NCI-H446 (cell line): Measurements from ENCODE around the gene TPST1.
"Not testable (repeated sequence)": the region's sequence is repeated elsewhere in the genome, so short reads cannot be mapped to it uniquely, and the experiment has no call there.

ENCODE experiments used
- DNase-seq, 2 experiments: peaks; one replicate each; lab custom pipeline; 2025; lab: John Stamatoyannopoulos, UW

TPST1 gene

DNA sequence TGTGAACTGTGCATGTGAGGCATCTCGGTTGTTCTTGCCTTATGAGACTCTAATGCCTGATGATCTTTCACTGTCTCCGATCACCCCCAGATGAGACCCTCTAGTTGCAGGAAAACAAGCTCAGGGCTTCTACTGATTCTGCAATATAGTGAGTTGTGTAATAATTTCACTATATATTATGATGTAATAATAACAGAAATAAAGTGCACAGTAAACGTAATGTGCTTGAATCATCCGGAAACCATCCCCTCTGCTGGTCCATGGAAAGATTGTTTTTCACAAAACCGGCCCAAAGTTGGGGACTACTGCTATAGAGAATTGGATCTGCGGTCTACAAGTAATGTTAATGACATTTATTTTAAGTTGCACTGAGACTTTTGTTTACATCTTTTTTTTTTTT, 126.7 kb downstream of the TPST1 start:
- no peak for DNase-seq

DNA sequence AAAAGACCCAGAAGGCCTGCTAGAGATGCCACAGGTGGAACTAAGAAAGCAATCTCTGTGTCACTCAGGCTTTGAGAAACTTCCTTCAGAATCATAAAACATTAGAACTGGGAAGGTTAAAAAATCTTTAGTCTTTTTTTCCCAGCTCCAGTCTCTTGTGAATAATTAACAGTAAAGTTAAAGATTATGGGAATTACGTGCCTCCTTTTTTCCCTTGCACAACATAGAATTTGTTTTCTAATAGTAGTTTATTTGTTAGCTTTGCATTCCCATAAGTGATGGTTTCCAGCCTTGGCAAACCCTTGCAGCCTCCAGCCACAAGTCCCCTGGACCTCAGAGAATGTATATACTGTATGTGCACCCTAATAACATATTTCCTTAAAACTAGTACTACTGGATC, 128.3 kb downstream of the TPST1 start:
- no peak for DNase-seq

DNA sequence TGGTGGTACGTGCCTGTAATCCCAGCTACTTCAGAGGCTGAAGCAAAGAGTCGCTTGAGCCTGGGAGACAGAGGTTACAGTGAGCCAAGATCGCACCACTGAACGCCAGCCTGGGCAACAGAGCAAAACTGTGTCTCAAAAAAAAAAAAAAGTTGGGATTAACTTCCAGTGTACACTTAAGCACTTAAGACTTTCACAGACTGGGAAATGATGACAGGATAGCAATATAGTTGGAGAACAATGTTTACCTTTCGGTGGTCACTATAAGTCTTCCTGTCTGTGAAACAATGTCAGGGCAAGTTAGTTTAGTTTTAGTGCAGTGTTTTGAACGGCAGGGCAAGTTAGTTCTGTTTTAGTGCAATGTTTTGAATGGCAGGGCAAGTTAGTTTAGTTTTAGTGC, 130.2 kb downstream of the TPST1 start:
- DNase-seq, result no peak

DNA sequence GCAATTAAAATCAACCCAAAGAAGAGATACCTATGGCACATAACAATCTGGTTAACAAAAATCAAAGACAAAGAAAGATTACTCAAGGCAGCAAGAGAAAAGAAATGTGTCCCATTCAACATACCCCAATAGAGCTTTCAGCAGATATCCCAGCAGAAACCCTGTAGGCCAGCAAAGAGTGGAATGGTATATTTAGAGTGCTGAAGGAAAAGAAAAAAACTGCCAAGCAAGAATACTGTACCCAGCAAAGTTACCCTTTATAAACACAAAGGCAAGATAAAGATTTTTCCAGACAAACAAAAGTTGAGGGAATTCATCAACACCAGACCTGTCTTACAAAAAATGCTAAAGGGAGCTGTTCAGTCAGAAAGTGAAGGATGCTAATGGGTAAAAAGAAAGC, 131.6 kb downstream of the TPST1 start:
- DNase-seq, result no peak

GRCh38 chr7:66339141-66339540, 134.0 kb downstream of the TPST1 start:
- no peak for DNase-seq

DNA sequence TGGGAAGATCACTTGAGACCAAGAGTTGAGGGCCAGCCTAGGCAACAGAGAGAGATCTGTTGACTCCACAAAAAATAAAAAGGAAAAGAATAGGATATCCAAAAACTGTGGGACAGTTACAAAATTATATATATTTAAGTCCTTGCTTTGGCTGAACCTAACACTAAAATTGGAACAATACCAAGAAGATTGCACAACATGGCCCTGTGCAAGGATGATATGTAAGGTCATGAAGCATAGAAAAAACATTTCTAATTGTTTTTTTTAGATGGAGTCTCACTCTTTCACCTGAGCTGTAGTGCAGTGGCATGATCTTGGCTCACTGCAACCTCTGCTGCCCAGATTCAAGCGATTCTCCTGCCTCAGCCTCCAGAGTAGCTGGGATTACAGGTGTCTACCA, 139.0 kb downstream of the TPST1 start:
- DNase-seq, result no peak

DNA sequence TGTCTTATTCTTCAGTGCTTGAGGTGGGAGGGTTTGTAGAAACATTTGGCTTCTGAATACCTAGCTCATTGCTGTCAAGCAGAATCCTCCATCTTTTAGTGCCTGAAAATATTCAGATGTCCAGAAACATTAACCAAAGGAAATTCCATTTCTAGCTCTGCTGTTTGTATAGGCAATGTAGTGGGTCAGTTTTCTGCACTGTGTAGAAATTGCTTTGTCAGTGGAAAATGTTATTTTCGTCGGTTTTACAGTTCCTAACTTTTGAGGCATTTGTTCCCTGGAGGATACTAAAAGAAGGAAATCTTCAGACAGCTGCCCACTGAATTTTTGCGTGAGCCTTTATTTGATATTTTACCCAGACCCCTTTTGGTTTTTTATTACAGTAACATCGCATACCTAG, 143.4 kb downstream of the TPST1 start:
- no peak for DNase-seq

GRCh38 chr7:66348959-66349358, 143.8 kb downstream of the TPST1 start:
- no peak for DNase-seq

DNA sequence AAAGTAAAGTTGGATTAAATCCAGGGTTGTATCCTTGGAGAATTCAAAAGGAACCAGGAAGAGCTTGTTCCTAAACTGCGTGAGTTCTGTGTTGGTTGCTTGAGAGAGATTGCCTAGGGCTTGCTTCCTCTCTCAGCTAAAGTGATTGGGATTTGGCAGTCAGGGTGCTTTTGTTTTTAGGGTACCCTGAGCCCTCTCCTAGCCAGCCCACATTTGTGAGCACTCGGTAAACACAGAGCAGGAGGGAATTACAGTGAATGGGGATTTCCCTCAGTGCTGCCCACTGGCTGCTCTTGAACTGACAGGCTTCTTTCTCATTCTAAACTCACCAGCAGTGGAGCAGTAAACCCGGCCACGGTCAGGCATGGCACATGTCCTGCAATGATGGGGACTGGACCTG, 146.9 kb downstream of the TPST1 start:
- no peak for DNase-seq

DNA sequence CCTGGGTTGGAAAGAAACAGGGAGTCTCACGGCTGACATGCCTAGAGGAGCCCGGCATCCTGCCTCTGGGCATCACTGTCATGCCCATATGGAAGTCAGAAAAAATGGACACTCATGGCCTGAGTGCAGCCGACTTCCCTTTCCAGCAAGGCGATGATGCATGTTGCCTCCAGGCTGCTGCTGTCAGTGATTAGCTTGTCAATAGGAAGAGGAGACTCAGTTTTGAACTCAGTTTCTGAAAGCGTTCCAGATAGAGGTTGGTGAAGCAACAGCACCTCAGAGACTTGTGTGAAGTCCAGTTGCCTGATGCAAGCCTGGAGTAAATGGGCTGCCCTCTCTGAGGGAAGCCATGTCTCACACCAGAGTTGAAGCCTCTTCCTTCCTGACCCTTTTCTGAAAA, 148.4 kb downstream of the TPST1 start:
- DNase-seq, result no peak

GRCh38 chr7:66355756-66356155, 150.6 kb downstream of the TPST1 start:
- DNase-seq, result no peak

- no peak for DNase-seq
Measured at GRCh38 chr7:66356277-66356721, 151.2 kb downstream of the TPST1 start.

GRCh38 chr7:66357087-66357486, 152.0 kb downstream of the TPST1 start:
- no peak for DNase-seq

DNA sequence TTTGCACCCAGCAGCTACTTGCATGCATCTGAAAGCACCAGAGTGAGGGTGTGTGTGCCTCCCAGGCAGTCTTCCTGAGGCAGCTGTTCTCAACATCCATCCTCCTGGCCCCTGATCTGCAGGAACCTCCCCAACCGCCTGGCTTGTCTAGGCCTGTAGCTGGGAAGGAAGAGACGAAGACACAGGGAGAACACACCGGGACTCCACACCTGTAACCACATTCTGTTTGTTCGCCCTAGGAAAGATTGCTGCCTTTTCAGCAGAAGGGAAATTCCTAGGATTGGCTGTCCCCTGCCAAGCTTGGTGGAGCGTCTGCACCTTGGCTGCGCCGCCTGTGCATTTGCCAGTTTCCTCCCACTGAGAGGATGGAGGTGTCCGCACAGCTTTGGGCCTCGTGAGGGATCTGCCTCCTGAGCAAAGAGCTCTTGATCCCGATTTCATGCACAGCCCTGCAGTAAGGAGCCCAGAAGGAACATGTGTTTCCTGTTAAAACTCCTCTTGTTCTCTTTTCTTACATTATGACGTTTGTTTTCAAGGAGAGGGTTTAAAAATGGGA, 154.6 kb downstream of the TPST1 start:
- no peak for DNase-seq

GRCh38 chr7:66362136-66362535, 157.0 kb downstream of the TPST1 start:
- DNase-seq, result no peak

GRCh38 chr7:66363635-66364034, 158.5 kb downstream of the TPST1 start:
- DNase-seq, result no peak

DNA sequence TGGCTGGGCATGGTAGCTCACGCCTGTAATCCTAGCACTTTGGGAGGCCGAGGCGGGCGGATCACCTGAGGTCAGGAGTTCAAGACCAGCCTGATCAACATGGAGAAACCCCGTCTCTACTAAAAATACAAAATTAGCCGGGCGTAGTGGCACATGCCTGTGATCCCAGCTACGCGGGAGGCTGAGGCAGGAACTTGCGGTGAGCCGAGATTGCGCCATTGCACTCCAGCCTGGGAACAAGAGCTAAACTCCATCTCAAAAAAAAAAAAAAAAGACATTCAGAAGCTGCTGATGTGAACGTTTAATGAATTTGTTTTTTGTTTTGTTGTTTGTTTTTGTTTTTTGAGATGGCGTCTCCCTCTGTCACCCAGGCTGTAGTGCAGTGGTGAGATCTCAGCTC, 159.9 kb downstream of the TPST1 start:
- not testable (repeated sequence) for DNase-seq

DNA sequence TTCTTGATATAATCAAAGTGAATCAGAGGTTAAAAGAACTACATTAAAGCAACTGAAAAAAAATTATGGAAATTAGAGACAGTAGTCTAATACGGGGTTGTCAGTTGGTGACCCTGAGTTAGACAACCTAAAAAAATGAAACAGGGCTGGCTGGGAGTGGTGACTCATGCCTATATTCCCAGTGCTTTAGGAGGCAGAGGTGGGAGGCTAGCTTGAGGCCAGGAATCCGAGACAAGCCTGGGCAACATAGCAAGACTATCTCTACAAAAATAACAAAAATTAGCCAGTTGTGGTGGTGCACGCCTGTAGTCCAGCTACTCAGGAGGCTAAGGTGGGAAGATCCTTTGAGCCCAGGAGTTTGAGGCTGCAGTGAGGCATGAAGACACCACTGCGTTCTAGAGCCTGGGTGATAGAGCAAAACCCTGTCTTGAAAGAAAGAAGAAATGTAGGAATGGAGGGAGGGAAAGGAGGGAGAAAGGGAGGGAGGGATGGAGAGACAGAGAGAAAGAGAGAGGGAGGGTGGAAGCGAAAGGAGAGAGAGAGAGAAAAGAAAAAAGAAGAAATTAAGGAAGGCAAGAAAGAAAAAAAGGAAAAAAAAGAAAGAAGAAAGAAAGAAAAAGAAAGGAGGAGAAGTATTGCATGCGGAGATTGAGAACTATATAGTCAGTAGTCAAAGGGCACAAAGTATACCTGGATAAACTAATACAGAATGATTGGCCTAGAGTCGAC, 166.1 kb downstream of the TPST1 start:
- DNase-seq, result no peak

GRCh38 chr7:66374141-66374840, 169.2 kb downstream of the TPST1 start:
- DNase-seq, result not testable (repeated sequence)

DNA sequence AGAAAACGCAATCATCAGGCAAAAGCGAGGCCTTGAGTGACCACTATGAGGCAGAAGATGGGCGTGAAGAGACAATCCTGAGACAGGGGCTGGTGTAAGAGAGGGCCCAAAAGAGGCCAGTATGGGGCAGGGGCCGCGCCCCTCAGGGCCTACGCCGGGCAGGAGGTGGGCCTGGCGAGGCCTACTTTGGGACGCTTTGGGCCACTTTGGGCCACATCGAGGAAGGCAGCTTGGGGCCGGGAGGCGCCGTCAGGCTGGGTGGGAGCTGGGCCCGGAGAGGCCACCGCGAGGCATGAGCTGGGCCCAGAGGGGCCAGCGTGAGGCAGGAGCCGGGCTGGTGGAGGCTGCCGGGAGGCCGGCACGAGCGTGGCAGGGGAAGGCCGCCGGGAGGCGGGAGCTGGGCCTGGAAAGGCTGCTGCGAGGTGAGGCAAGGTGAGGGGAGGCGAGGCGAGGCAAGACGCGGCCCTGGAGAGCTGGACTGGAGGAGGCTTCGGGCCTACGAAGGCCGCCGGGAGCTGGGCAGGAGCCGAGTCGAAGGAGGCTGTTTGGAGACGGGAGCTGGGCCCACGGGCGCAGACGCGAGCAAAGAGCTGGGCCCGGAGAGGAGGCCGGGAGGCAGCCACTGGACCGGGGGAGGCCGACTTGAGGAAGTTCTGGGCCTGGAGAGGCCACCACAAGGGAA, 171.3 kb downstream of the TPST1 start:
- DNase-seq, result no peak

GRCh38 chr7:66377045-66377444, 171.9 kb downstream of the TPST1 start:
- DNase-seq, result no peak

DNA sequence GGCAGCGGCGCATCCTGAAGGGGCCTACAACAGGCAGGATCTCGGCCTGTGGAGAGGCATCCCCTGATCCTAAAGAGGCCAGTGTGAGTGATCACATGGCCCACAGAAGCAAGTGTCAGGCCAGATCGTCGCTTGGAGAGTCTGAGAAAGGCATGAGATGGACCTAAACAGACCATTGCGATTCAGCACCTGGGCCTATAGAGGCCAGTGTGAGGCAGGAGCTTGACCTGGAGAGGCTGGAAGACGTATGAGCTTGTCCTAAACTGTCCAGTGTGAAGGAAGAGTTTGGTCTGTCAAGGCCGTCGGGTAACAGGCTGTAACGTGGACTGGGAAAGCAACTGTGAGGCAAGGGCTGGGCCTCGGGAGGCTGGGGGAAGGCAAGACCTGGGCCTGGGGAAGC, 172.6 kb downstream of the TPST1 start:
- DNase-seq, result no peak
